ENCODE results near the gene PANK1.
"Not testable (repeated sequence)": the region's sequence is repeated elsewhere in the genome, so short reads cannot be mapped to it uniquely, and the experiment has no call there.

Gene PANK1

GRCh38 chr10:89566095-89566950 is 78.7 kb downstream of the PANK1 start:
- DNase-seq: no peak

DNA sequence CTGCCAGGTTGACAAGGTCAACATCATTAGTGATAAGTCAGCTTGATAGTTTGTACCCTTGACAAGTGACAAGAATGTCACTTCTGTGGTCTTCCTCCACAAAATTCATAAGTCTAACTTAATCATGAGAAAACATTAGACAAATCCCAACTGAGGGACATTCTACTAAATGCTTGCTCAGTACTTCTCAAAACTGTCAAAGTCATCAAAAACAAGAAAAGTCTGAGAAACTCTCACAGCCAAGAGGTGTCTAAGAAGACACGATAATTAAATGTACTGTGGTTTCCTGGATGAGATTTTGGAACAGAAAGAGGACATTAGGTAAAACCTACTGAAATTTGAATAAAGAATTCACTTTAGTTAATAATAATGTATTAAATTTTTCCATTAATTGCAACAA is 79.9 kb downstream of the PANK1 start:
- no peak for DNase-seq

DNA sequence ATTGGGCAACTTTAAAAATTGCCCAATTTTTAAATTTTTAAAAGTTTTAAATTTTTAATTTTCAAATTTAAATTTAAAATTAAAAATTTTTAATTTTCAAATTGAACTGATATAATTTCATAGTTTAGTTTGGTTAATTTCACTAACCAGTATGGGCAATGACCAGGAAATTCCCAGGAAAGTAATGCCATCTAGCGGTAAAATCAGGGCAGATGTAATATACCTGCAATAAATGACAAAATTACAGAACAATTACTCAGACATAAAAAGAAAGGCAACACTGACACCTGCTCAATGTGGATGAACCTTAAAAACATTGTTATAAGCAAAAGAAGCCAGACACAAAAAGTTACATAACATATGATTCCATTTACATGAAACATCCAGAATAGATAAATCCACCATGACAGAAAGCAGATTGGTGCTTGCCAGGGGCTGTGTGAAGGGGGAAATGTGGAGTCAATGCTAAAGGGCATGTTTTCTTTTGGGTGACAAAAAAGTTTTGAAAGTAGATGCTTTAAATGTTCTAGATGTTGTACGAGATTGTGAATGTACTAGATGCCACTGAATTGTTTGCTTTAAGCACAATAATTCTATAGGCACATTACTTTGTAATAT is 81.1 kb downstream of the PANK1 start:
- peak; percentile 27 to 54 for DNase-seq

GRCh38 chr10:89563311-89563710 is 81.7 kb downstream of the PANK1 start:
- no peak for DNase-seq

DNA sequence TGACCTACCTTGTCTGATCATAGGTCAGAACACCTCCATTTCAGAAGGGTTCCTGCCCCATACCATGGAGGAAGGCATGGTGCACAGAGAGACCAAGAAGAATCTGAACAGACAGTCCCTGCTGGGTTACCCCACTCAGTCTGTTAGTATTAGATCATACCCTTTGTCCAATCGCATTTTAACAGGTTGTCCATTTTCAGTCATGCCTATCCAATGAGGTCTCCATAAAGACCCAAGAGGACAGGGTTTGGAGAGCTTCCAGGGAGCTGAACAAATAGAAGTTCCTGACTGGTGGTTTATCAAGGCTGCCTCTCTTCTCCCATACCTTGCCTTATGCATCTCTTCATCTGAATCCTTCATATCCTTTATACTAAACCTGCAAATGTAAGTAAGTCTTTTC is 88.4 kb downstream of the PANK1 start:
- DNase-seq: no peak

- DNase-seq: no peak
Observed at GRCh38 chr10:89555688-89556445, 89.2 kb downstream of the PANK1 start.

DNA sequence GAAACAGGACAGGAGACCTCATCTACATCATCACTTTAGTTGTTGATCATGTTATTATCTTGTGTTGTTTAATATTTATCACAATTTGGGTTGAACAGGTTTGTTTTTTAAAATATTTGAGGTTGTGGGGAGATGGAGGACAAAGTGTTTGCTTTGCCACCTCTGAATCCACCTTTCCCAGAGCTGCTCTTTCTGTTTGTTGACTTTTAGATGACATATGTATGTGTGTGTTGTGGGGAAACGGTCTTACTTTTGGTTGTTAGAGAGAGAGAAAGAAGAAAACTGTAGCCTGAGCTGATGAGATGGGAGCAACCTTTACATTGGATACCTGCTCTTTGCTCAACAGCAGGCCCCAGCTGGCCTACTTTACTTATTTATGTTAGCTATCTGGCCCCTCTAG is 90.6 kb downstream of the PANK1 start:
- DNase-seq: no peak

- no peak for DNase-seq
Observed at GRCh38 chr10:89553064-89553734, 91.8 kb downstream of the PANK1 start.

DNA sequence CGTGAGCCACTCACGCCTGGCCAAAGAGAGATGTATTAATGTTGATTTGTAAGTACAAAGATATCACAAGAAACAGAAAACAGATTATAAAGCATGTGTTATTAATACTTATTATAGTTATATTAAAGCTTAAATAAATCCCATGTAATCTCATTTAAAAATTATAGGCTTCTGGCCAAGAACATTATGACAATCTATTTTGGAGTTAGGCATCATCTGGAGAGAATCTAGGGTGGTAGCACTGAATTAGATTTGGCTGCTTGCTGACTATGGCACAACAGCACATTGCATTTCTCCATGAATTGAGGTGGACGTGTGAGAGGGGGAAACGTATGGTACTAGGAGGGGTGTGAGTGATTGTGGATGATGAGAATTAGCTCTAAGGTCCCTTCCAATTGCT is 92.8 kb downstream of the PANK1 start:
- no peak for DNase-seq

GRCh38 chr10:89550509-89550908 is 94.5 kb downstream of the PANK1 start:
- DNase-seq: no peak

- no peak for DNase-seq
Observed at GRCh38 chr10:89549510-89549909, 95.5 kb downstream of the PANK1 start.

DNA sequence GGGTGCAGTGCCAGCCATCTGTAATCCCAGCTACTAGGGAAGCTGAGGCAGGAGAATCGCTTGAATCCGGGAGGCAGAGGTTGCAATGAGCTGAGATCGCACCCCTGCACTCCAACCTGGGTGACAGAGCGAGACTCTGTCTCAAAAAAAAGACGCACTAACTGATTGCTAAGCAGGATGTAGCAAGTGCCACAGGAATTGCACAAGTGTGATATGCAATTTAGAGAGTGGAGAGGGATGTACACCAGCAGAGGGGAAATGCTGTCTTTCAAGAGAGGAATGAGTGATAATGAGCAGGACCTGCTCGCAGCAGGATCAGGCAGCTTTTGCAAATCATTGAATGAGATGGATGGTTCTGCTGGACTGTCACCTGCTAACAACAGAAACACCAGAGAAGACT is 96.4 kb downstream of the PANK1 start:
- DNase-seq: peak; percentile 16 to 32

DNA sequence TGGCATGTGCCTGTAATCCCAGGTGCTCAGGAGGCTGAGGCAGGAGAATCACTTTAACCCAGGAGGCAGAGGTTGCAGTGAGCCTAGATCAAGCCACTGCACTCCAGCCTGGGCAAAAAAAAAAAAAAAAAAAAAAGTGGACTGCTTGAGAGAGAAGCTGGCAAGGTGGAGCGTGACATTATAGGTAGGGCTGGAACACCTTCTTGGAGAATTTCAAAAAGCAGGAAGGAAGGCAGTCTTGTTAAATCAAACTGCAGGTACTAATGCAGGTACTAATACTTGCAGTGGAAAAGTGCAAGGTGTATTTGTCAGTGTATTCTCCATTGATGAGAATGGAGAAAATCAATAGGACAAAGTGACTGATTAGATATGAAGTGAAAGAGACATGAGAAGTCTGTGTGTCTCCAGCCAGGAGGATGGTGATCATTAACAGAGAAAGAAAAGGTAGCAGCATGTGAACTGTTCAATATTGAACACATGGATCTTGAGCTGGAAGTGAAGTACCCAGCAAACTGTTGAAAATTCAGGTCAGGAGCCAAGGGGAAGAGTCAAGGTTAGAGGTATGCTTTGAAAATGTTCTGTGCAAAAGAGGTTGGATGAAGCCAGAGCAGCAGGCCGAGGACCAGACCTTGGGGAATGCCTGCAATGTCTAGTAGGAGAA is 97.1 kb downstream of the PANK1 start:
- DNase-seq: no peak

GRCh38 chr10:89546651-89547050 is 98.4 kb downstream of the PANK1 start:
- DNase-seq: not testable (repeated sequence)

DNA sequence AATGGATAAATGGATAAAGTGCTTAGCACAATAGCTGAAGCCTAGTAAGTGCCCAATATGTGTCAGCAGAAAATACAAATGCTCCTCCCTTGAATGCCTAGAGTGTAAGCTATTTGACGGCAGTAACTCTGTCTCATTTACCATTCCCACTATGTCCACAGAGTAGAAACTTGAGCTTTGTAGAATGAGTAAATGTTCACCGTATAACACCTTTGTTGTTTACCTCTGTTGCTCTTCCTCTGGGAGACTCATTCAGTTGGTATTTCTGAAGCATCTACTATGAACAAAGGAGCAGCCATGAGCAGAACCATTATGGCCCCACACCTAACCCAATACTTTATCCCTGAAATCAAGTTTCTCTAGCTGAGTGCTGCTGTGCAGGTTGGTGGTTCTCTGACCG is 101.2 kb downstream of the PANK1 start:
- no peak for DNase-seq

- no peak for DNase-seq
Observed at GRCh38 chr10:89540420-89540949, 104.6 kb downstream of the PANK1 start.

DNA sequence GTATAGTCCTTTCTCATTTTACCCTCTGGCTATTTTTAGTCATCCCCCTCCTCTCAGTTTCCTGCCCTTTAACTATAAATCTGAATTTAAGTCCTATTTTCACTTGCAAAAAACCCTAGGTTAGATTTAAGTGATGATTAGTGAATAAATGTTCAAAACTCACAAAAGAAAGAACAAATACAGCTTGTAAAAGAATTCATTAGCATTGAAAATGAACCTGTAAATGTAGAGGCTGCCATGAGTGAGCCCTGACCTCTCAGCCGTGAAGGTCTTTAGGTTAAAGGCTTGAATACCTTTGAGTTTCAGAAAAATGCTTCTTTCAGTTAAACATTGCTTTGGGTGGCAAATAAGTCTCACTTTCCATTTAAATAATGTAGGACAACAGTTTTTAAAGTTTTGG is 107.7 kb downstream of the PANK1 start:
- DNase-seq: no peak

- DNase-seq: no peak
Observed at GRCh38 chr10:89536013-89536354, 109.1 kb downstream of the PANK1 start.

DNA sequence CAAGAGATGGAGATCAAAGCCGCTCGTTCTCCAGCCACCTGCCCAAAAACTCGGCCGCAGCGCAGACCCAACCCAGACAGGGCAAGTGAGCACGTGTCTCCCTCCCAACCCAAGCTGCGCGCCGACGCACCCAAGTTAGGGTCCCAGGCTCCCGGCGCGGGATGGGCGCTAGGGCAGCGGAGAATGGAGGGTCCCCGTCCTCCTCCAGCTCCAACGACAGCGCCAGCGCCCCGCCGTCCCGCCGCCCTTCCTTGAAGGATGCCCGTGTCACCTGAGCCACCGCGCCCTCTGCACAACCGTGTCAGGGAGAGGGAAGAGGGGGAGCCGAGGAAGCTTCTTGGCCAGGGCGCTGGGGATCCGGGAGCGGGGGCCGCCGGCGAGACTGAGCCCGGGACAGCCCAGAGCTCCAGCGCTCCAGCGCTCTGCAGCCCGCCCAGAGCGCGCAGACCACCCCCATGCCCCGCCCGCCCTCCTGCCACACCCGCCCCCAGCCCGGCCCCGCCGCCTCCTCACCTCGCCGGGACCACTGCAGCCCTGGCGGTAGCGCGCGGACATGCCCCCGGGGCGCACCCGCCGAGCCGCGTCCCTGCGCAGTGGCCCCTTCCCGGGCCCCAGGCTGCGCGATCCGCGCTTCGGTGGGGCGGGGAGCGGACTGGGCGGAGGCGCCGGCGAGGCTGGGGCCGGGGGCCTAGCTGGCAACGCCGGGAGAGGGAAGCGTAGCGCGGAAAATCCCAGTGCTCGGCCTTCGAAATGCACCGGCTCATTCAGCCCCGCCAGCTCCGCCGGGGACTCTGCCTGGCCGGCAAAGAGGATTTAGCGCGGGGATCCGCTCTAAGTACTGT is 109.7 kb downstream of the PANK1 start, which contains the start of gene SLC16A12:
SLC16A12 (minus strand) TSS at position 424 of the 842 bp plus-strand sequence. CDS start 73,016 bp downstream, outside the sequence.
- no peak for DNase-seq

DNA sequence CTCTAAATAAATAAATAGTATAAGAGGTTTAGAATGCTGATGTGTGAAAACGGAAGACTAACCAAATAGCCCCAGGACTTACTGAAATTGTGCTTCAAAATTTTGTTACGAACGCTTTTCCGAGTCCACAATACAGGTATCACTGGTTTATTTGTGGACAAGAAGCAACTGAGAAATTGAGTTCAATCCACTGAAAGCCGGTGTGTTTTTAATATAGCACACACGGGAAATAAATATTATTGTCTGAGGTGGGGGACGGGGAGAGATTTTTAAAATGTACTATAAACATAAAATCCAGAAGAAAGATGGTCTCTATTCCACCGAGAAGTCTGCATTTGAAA is 110.2 kb downstream of the PANK1 start:
- no peak for DNase-seq
